HepG2 (cell line): ENCODE measurements around the gene OSBPL8. TPM values are rescaled to one million over a fixed set of nuclear protein-coding genes. Genes with fewer than 3 reads are reported as not detected.

ENCODE experiments used
- ATAC-seq: fragments of 200-7000 bp; cut with Tn5 transposase; 3 replicates; pipeline ENCODE4 v1.9.1; 2020; ENCODE audit warnings: mild to moderate bottlenecking, moderate library complexity
- BruUV-seq: library from RNA; stranded (reverse); fragments of 400-500 nt; replicated peaks from 2 replicates; lab custom pipeline; 2021; lab: Mats Ljungman, UMichigan
- CTCF ChIA-PET: fragments of 300-600 bp; formaldehyde crosslinking; extraction: SDS; loops from one replicate; lab custom pipeline; 2021; ENCODE audit warnings: low total read pairs, inconsistent platforms, low intra/inter-chr PET ratio; lab: Yijun Ruan, JAX
- POLR2A ChIA-PET: fragments of 350-600 bp; sonication (Branson Sonifier 250); formaldehyde crosslinking; loops from one replicate; lab custom pipeline; 2020; ENCODE audit warnings: antibody characterized with exemption, inconsistent platforms; lab: Yijun Ruan, JAX
- DNase-seq: peaks from one replicate; pipeline ENCODE4 v3.0.0-alpha.2; 2015; ENCODE audit warnings: low spot score
- FAIRE-seq: peaks from 3 replicates; lab custom pipeline; 2011; peaks lifted over from hg19 to GRCh38; lab: Jason Lieb, UNC
- H2AFZ ChIP-seq: one replicate; pipeline ENCODE4 v1.6.1; 2011; ENCODE audit warnings: low read length, inconsistent platforms
- H3K27ac ChIP-seq: fragments of 300-600 bp; 3 replicates; pipeline ENCODE4 v1.8.0; 2011; ENCODE audit warnings: mixed run types, mild to moderate bottlenecking, mixed read lengths, low read length, inconsistent platforms; ENCODE audit not compliant: insufficient read depth; ENCODE audit errors: extremely low read length
- H3K27me3 ChIP-seq, 2 experiments: fragments of 200-600 bp in 1 of 2; 2 replicates in 1 of 2; 3 replicates in 1 of 2; pipeline versions ENCODE4 v1.6.0 to v1.8.0; 2011; ENCODE audit warnings: low read length in 2 of 2, mild to moderate bottlenecking in 2 of 2, moderate library complexity in 2 of 2, inconsistent platforms in 1 of 2; ENCODE audit not compliant: insufficient read depth in 2 of 2, control insufficient read depth in 1 of 2
- H3K36me3 ChIP-seq, 2 experiments: fragments of 200-600 bp in 1 of 2; replicated peaks in 1 of 2; 2 replicates in 1 of 2; 3 replicates in 1 of 2; pipeline versions ENCODE4 v1.5.1 to v1.8.0; 2011; ENCODE audit warnings: low read length in 2 of 2, inconsistent platforms in 1 of 2; ENCODE audit not compliant: insufficient read depth in 2 of 2, control insufficient read depth in 1 of 2
- H3K4me1 ChIP-seq: 2 replicates; pipeline ENCODE4 v1.5.1; 2012; ENCODE audit warnings: low read length, inconsistent platforms; ENCODE audit not compliant: insufficient read depth
- H3K4me2 ChIP-seq: 2 replicates; pipeline ENCODE4 v1.6.0; 2011; ENCODE audit warnings: low read depth, low read length, inconsistent platforms
- H3K4me3 ChIP-seq, 3 experiments: fragments of 200-600 bp in 1 of 3; sonication (generic), shearing (Covaris generic) in 1 of 3; replicated peaks in 1 of 3; 2 replicates each; pipeline ENCODE4 v1.5.1; 2011 to 2016; ENCODE audit warnings: low read length in 3 of 3, inconsistent platforms in 2 of 3, low read depth in 2 of 3, mild to moderate bottlenecking in 2 of 3, control low read depth in 1 of 3, mixed read lengths in 1 of 3; ENCODE audit not compliant: insufficient read depth in 1 of 3
- H3K79me2 ChIP-seq: one replicate; pipeline ENCODE4 v1.6.1; 2011; ENCODE audit warnings: low read length, inconsistent platforms; ENCODE audit not compliant: insufficient read depth
- H3K9ac ChIP-seq: 2 replicates; pipeline ENCODE4 v1.6.0; 2011; ENCODE audit warnings: mild to moderate bottlenecking, low read depth, low read length, inconsistent platforms; ENCODE audit not compliant: insufficient read depth
- H3K9me3 ChIP-seq: 2 replicates; pipeline ENCODE4 v1.5.1; 2012; ENCODE audit warnings: mild to moderate bottlenecking, low read length
- H4K20me1 ChIP-seq: 2 replicates; pipeline ENCODE4 v1.6.0; 2011; ENCODE audit warnings: inconsistent platforms, mild to moderate bottlenecking, low read length, moderate library complexity; ENCODE audit not compliant: insufficient read depth
- AHR ChIP-seq: IDR thresholded peaks from 2 replicates; pipeline ENCODE4 v1.6.1; 2018; ENCODE audit warnings: missing genetic modification reagents, missing compliant biosample characterization
- DMAP1 ChIP-seq: IDR thresholded peaks from 2 replicates; pipeline ENCODE4 v1.6.1; 2016
- FOXO1 ChIP-seq: sonication (generic); formaldehyde crosslinking; IDR thresholded peaks from 2 replicates; pipeline ENCODE4 v1.4.0; 2020; ENCODE audit warnings: missing genetic modification reagents
- HNRNPH1 ChIP-seq: fragments of 200-400 bp; formaldehyde crosslinking; optimal IDR thresholded peaks from 2 replicates; pipeline ENCODE3; 2017; ENCODE audit warnings: mild to moderate bottlenecking, low read depth, low read length
- IRX3 ChIP-seq: sonication (generic); formaldehyde crosslinking; IDR thresholded peaks from 2 replicates; pipeline ENCODE4 v1.8.1; 2023; ENCODE audit warnings: mild to moderate bottlenecking, low read depth, missing genetic modification reagents, borderline replicate concordance
- KDM3A ChIP-seq: IDR thresholded peaks from 2 replicates; pipeline ENCODE4 v1.6.1; 2018; ENCODE audit warnings: low read depth, missing compliant biosample characterization
- SKI ChIP-seq: fragments of 450-650 bp; IDR thresholded peaks from one replicate; pipeline ENCODE4 v1.6.1; 2018; ENCODE audit warnings: mild to moderate bottlenecking; ENCODE audit not compliant: partially characterized antibody
- SP140L ChIP-seq: sonication (generic); formaldehyde crosslinking; IDR thresholded peaks from 2 replicates; pipeline ENCODE4 v1.4.0; 2020; ENCODE audit warnings: missing genetic modification reagents, borderline replicate concordance
- STAG1 ChIP-seq: sonication (generic); formaldehyde crosslinking; IDR thresholded peaks from 2 replicates; pipeline ENCODE4 v1.4.0; 2020; ENCODE audit warnings: missing genetic modification reagents
- ZFAT ChIP-seq: sonication (generic); formaldehyde crosslinking; conservative IDR thresholded peaks from 2 replicates; pipeline ENCODE4 v1.8.1; 2023; ENCODE audit warnings: missing genetic modification reagents, inconsistent platforms
- ZNF230 ChIP-seq: sonication (generic); formaldehyde crosslinking; IDR thresholded peaks from 2 replicates; pipeline ENCODE4 v1.4.0; 2020; ENCODE audit warnings: mild to moderate bottlenecking, missing genetic modification reagents
- ZNF234 ChIP-seq: sonication (generic); formaldehyde crosslinking; conservative IDR thresholded peaks from 2 replicates; pipeline ENCODE4 v1.5.1; 2020; ENCODE audit warnings: mild to moderate bottlenecking, missing genetic modification reagents
- ZNF552 ChIP-seq: sonication (generic); formaldehyde crosslinking; IDR thresholded peaks from 2 replicates; pipeline ENCODE4 v1.9.0; 2022; ENCODE audit warnings: missing genetic modification reagents, mild to moderate bottlenecking, borderline replicate concordance
- ZNF660 ChIP-seq: sonication (generic); formaldehyde crosslinking; IDR thresholded peaks from 2 replicates; pipeline ENCODE4 v1.5.1; 2020; ENCODE audit warnings: mild to moderate bottlenecking, low read depth, missing genetic modification reagents, borderline replicate concordance
- WGBS: methylation state at CpG from one replicate; pipeline ENCODE4 v1.1.6; 2017; ENCODE audit warnings: low lambda C conversion rate; 5-methylcytosine and 5-hydroxymethylcytosine counted together
- in situ Hi-C: cut with HindIII; loops from 2 replicates; pipeline ENCODE4 v1.10.0; 2017; ENCODE audit warnings: low pct_unique_long_range_greater_than_20kb; ENCODE audit not compliant: extremely low pct_ligation_motif_present
- intact Hi-C: fragments of 100-400 bp; cut with micrococcal nuclease; formaldehyde crosslinking; loops from one replicate; pipeline ENCODE4 v1.10.0; 2022; ENCODE audit not compliant: unreplicated experiment
- polyA plus RNA-seq, 8 experiments: library from polyadenylated mRNA; depleted of rRNA in 3 of 8; stranded (reverse) in 7 of 8; unstranded in 1 of 8; fragments of >200 nt; fragmentation: Illumina TruSeq in 4 of 8; extraction: Trizol in 4 of 8; gene quantifications; 2 replicates each; pipeline versions ENCODE4 v1.2.1 to v1.2.3, GENCODE V29; 2011 to 2016; ENCODE audit warnings: low read depth in 4 of 8, missing spikeins in 1 of 8, mixed read lengths in 1 of 8; ENCODE audit not compliant: insufficient read depth in 1 of 8
- total RNA-seq, 5 experiments: library from RNA; depleted of rRNA; stranded (reverse); fragments of >200 nt; fragmentation: Illumina TruSeq; extraction: Trizol; gene quantifications; 2 replicates each; pipeline ENCODE4 v1.2.3, GENCODE V29; 2016; ENCODE audit warnings: low read depth in 1 of 5
- TF ChIP-seq, protein P1 (sequence below): sonication (generic); formaldehyde crosslinking; IDR thresholded peaks from 2 replicates; pipeline ENCODE4 v1.4.0; 2020; ENCODE audit warnings: missing genetic modification reagents
- TF ChIP-seq, protein P2 (sequence below): sonication (generic); formaldehyde crosslinking; IDR thresholded peaks from 2 replicates; pipeline ENCODE4 v1.8.1; 2023; ENCODE audit warnings: missing genetic modification reagents, inconsistent platforms, borderline replicate concordance

Gene OSBPL8
- total and polyA plus RNA-seq, 2 of the 13 experiments (the other 11 are each of a cell fraction or from before 2014, with no cell fraction given): 11.0 to 33.9 TPM

GRCh38 chr12:76470028-76470939 lies 89.3 kb downstream of the OSBPL8 start:
- no peaks in the 10 kb centered on the region for H3K36me3 ChIP-seq
- TF ChIP-seq DMAP1 (no peak), ZNF660 (CRISPR knock-in tag) (no peak), IRX3 (CRISPR knock-in tag) (no peak), KDM3A (no peak)
- TF ChIP-seq, all 625 proteins: peak for 0
- BruUV-seq: no TSS peak
- H3K27me3 ChIP-seq: no peaks in the 10 kb centered on the region
- DNase-seq (no peak), FAIRE-seq (no peak), ATAC-seq (no peak)
- H3K9ac ChIP-seq: no peak overlapping the region
- H2AFZ ChIP-seq: no peak overlapping the region
- ChIA-PET POLR2A (no interaction called here), CTCF (no interaction called here)
- no peak overlapping the region for H3K27ac ChIP-seq
- no peaks in the 10 kb centered on the region for H3K4me1 ChIP-seq
- in situ Hi-C loops: loop anchor here (25.0 kb wide), 1 partner anchor 933 kb away; no protein-coding TSS in a partner anchor
- H3K79me2 ChIP-seq: no peaks in the 10 kb centered on the region
- H4K20me1 ChIP-seq: no peaks in the 10 kb centered on the region
- no peak overlapping the region for H3K4me2 ChIP-seq
- no peaks in the 10 kb centered on the region for H3K9me3 ChIP-seq
- H3K4me3 ChIP-seq: no peak overlapping the region
- intact Hi-C loops: loop anchor here (10.0 kb wide), 1 partner anchor 115 kb away; no protein-coding TSS in a partner anchor
- WGBS: 94% methylated on average over 7 of the region's 7 CpGs

GRCh38 chr12:76464631-76465166 lies 94.9 kb downstream of the OSBPL8 start:
- Histone ChIP-seq H3K4me1 (peaks cover 8% of the 10 kb centered on the region; the same call in 1 of the 2 replicates), H3K36me3 (no peaks in the 10 kb centered on the region), H3K79me2 (no peaks in the 10 kb centered on the region), H3K9ac (no peak overlapping the region), H3K9me3 (no peaks in the 10 kb centered on the region), H4K20me1 (no peaks in the 10 kb centered on the region), H3K4me2 (no peak overlapping the region), H3K27ac (no peak overlapping the region), H3K27me3 (no peaks in the 10 kb centered on the region), H3K4me3 (no peak overlapping the region), H2AFZ (no peak overlapping the region)
- intact Hi-C loops (loop anchor here (10.0 kb wide), 2 partner anchors 380 to 940 kb away; partner anchors contain the start of gene NAP1L1), in situ Hi-C loops (loop anchor here (25.0 kb wide), 1 partner anchor 927 kb away; no protein-coding TSS in a partner anchor)
- 95% methylated on average over 5 of the region's 5 CpGs for WGBS
- no TSS peak for BruUV-seq
- FAIRE-seq: no peak
- TF ChIP-seq SP140L (CRISPR knock-in tag) (no peak), FOXO1 (CRISPR knock-in tag) (no peak), ZNF552 (CRISPR knock-in tag) (no peak), ZNF234 (CRISPR knock-in tag) (no peak), ZFAT (CRISPR knock-in tag) (no peak), SKI (no peak), ZNF230 (CRISPR knock-in tag) (no peak), HNRNPH1 (no peak), AHR (no peak), STAG1 (CRISPR knock-in tag) (no peak)
- TF ChIP-seq, protein P1, sequence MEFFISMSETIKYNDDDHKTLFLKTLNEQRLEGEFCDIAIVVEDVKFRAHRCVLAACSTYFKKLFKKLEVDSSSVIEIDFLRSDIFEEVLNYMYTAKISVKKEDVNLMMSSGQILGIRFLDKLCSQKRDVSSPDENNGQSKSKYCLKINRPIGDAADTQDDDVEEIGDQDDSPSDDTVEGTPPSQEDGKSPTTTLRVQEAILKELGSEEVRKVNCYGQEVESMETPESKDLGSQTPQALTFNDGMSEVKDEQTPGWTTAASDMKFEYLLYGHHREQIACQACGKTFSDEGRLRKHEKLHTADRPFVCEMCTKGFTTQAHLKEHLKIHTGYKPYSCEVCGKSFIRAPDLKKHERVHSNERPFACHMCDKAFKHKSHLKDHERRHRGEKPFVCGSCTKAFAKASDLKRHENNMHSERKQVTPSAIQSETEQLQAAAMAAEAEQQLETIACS (CRISPR knock-in tag): no peak
- TF ChIP-seq, protein P2, sequence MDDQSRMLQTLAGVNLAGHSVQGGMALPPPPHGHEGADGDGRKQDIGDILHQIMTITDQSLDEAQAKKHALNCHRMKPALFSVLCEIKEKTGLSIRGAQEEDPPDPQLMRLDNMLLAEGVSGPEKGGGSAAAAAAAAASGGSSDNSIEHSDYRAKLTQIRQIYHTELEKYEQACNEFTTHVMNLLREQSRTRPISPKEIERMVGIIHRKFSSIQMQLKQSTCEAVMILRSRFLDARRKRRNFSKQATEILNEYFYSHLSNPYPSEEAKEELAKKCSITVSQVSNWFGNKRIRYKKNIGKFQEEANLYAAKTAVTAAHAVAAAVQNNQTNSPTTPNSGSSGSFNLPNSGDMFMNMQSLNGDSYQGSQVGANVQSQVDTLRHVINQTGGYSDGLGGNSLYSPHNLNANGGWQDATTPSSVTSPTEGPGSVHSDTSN: no peak
- DNase-seq: no peak
- no peak for ATAC-seq
- ChIA-PET CTCF (no interaction called here), POLR2A (no interaction called here)
